22Rv1 (cell line): ENCODE results near the gene XIST.
"Not testable (repeated sequence)": the region's sequence is repeated elsewhere in the genome, so short reads cannot be mapped to it uniquely, and the experiment has no call there.

Source experiments
- ZFX ChIP-seq: fragments of 450-650 bp; IDR thresholded peaks from 2 replicates; pipeline ENCODE4 v1.6.1; 2017; ENCODE audit warnings: antibody characterized with exemption, borderline replicate concordance
- TF ChIP-seq, protein P1 (sequence below): fragments of 450-650 bp; IDR thresholded peaks from 2 replicates; pipeline ENCODE4 v1.5.1; 2017; ENCODE audit warnings: mild to moderate bottlenecking

DNA sequence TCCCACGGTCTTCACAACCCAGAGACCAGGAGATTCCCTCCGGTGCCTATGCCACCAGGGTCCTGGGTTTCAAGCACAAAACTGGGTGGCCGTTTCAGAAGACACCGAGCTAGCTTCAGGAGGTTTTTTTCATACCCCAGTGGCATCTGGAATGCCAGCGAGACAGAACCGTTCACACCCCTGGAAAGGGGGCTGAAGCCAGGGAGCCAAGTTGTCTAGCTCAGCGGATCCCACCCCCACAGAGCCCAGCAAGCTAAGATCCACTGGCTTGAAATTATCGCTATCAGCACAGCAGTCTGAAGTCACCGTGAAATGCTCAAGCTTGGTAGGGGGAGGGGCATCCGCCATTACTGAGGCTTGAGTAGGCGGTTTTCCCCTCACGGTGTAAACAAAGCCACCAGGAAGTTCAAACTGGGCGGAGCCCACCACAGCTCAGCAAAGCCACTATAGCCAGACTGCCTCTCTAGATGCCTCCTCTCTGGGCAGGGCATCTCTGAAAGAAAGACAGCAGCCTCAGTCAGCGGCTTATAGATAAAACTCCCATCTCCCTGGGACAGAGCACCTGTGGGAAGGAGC lies 40.1 kb upstream of the XIST start:
- TF ChIP-seq, protein P1, sequence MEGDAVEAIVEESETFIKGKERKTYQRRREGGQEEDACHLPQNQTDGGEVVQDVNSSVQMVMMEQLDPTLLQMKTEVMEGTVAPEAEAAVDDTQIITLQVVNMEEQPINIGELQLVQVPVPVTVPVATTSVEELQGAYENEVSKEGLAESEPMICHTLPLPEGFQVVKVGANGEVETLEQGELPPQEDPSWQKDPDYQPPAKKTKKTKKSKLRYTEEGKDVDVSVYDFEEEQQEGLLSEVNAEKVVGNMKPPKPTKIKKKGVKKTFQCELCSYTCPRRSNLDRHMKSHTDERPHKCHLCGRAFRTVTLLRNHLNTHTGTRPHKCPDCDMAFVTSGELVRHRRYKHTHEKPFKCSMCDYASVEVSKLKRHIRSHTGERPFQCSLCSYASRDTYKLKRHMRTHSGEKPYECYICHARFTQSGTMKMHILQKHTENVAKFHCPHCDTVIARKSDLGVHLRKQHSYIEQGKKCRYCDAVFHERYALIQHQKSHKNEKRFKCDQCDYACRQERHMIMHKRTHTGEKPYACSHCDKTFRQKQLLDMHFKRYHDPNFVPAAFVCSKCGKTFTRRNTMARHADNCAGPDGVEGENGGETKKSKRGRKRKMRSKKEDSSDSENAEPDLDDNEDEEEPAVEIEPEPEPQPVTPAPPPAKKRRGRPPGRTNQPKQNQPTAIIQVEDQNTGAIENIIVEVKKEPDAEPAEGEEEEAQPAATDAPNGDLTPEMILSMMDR: not testable (repeated sequence)
- not testable (repeated sequence) for TF ChIP-seq ZFX
